Stimulated activated CD4-positive, alpha-beta T cell treated with anti-CD3 and anti-CD28 coated beads, Interleukin-1b, Interleukin-23, amount 100 ng/mL, for 4 hours (primary cell): ENCODE results near the gene MTX1.
A peak's percentile ranks its signal among the peaks of the same experiment; 100 is the strongest.
"Not testable (repeated sequence)": the region's sequence is repeated elsewhere in the genome, so short reads cannot be mapped to it uniquely, and the experiment has no call there.

ENCODE experiments used
- DNase-seq, 2 donors: peaks; one replicate each; pipeline ENCODE4 v3.0.0-alpha.2; 2020; ENCODE audit warnings: low read depth in 2 of 2

MTX1 gene

GRCh38 chr1:155207806-155208540 is 522 bp upstream of the MTX1 start, which contains the start of gene THBS3:
Gene THBS3 (minus strand): TSS chr1:155207897. CDS start chr1:155207876, 21 bp downstream.
- no peak for DNase-seq

GRCh38 chr1:155209312-155209721 is 822 bp downstream of the MTX1 start:
- no peak for DNase-seq

DNA sequence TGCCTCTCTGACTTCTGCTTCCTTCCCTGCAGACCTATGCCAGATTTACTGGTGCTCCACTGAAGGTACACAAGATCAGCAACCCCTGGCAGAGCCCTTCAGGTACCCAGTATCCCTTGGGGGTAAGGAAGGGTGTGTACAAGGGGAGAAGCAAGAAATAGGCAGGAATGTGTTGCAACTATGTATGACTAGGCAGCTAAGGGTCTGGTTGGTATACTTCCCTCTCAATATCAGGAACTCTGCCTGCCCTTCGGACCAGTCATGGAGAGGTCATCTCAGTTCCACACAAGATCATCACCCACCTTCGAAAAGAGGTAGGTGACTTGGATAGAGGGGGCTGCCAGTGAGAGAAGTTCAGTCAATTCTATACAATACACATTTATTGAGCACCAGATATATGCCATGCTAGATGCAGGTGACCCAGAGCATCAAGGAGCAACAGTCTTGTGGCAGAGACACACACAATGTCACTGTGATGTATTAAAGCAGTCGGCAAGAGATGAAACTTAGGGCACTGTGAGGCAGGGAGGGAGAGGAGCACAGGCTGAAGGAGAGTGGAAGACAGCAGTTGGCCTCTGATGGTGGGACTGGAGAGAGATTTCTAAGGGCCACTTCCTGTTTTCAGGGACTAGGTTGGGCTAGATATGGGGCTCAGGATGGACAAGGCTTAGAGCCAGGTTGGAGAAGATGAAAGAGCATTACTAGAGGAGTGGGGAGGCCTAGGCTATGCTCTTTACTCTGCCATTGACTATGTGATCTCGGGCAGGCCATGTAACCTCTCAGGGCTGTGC is 2.0 kb downstream of the MTX1 start:
- DNase-seq, result no peak

DNA sequence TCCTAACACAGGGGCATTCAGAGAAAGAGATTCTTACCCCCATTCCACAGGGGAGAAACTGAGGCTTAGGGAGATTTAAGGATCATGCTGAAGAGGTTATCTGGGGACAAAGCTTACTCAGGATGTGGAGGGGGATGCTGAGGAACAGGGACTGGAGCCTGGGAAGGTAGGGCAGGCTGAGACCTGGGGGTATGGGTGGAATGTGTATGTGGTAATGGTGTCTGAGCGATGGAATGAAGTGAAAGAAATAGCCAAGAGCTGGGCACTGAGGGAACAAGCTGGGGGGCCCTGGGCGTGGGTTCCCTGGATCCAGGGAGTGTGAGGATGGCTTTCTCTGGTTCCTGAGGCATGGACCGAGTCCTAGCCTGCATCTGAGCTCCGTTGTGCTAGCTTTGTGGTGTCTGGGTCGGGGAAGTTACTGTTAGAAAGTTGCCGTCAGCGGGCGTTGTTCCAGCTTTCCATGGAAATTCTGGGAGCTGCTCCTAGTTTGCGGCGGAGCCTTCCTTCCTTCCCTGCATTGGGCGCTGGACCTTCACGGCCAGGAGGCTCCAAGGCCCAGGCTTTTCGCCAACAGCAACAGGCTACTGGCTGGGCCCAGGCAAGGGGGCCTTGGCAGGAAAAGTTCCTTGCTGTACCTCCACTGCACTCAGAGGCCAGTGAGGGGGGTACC is 3.0 kb downstream of the MTX1 start:
- DNase-seq, result not testable (repeated sequence)

DNA sequence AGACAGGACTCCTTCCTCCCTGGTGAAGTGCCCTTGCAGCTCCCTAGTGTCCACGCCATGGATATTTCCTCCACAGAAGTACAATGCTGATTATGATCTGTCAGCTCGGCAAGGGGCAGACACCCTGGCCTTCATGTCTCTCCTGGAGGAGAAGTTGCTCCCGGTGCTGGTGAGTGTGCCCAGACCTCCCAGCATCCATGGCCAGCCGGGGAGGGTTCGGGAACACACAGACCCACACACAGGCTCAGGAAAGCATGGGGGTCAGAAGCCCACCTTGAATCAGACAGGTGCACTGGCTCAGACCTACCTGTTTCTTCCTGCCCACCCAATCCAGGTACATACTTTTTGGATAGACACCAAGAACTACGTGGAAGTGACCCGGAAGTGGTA is 3.6 kb downstream of the MTX1 start:
- DNase-seq, result not testable (repeated sequence)

GRCh38 chr1:155214702-155215101 is 6.2 kb downstream of the MTX1 start:
- DNase-seq, result not testable (repeated sequence)

DNA sequence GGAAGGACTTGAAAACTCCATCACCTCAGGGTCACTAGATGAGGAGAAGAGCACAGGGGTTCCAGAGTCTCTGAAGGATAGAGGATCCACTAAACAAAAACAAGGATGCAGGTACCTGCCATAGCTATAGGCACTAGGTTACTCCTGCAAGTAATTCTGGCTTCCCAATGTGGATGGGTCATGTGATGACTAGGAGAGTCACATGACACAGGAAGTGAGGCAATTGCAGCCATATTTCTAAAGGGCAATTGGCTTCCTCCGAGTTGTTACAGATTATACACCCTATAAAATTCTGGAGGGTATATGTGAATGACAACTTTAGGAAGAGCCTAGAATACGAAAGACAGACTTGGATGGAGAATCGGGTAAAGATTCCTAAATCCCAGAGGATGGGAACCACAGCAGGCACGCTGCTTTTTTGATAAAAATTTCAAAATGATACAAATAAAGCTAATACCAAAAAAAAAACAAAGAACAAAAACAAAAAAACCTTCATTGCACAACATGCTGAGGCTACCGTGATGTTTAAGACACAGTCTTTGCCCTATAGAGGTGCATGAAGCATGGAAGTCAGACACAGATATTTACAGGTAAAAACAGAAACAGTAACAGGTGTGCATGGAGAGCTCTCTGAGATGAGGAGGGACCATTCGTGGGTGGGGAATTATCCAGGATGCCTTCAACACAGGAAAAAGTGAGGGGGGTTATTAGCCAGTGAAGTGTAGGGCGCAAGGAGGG is 10.5 kb downstream of the MTX1 start:
- no peak for DNase-seq

DNA sequence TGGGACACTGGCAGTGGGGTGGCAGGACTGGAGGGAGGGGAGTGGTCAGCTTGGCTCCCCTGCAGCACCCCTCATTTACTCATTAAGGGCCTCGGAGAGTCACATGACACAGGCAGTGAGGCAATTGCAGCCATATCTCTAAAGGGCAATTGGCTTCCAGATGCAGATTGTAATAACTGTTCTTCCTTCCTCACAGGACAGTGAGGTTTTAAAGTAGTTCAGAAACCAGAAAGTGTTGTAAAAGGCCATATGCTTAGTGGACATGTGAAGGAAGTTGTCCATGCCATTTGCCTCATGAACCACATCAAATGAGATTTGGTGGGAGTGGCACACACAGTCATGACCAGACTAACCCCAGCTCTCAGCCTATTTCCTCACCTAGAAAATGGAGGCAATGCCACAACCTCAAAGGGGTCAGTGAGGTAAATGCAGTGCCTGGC is 11.1 kb downstream of the MTX1 start:
- DNase-seq, result no peak

GRCh38 chr1:155220211-155220965 is 11.9 kb downstream of the MTX1 start:
- not testable (repeated sequence) for DNase-seq

DNA sequence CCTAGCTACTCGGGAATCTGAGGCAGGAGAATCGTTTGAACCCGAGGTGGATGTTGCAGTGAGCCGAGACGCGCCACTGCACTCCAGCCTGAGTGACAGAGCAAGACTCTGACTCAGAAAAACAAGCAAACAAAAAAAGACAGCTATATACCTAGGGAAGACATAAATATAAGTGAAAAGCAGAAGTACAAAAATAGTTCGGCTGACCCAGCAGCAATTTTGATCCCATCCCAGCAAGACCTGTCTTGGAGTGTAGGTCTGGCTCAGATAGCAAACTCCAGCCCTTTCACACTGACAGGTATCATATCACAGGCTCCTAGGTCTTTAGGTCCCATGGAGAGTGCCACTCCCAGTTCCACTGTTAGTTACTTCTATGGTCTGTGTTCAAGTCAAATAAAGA is 14.6 kb downstream of the MTX1 start:
- DNase-seq, result no peak

GRCh38 chr1:155225404-155225759 is 16.9 kb downstream of the MTX1 start:
- not testable (repeated sequence) for DNase-seq

- DNase-seq, result peak; percentile 74 to 91
Measured at GRCh38 chr1:155226188-155226909, 17.9 kb downstream of the MTX1 start.

- peak in 1 of 2 donors; percentile 34 for DNase-seq
Measured at GRCh38 chr1:155226910-155227260, 18.4 kb downstream of the MTX1 start.

GRCh38 chr1:155227261-155228095 is 19.0 kb downstream of the MTX1 start:
- DNase-seq, result peak; percentile 98 to 100

DNA sequence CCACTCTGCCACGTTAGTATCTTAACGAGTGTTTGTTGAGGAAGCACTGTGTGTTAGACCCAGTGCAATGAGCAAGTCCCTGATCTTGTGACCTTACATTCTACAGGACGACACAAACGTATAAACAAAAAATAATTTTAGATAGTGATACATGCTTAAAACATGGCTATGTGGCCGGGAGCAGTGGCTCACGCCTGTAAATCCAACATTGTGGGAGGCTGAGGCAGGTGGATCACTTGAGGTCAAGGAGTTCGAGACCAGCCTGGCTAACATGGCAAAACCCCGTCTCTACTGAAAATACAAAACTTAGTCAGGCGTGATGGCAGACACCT is 19.6 kb downstream of the MTX1 start:
- DNase-seq, result no peak

- DNase-seq, result not testable (repeated sequence)
Measured at GRCh38 chr1:155231302-155231701, 22.8 kb downstream of the MTX1 start.

DNA sequence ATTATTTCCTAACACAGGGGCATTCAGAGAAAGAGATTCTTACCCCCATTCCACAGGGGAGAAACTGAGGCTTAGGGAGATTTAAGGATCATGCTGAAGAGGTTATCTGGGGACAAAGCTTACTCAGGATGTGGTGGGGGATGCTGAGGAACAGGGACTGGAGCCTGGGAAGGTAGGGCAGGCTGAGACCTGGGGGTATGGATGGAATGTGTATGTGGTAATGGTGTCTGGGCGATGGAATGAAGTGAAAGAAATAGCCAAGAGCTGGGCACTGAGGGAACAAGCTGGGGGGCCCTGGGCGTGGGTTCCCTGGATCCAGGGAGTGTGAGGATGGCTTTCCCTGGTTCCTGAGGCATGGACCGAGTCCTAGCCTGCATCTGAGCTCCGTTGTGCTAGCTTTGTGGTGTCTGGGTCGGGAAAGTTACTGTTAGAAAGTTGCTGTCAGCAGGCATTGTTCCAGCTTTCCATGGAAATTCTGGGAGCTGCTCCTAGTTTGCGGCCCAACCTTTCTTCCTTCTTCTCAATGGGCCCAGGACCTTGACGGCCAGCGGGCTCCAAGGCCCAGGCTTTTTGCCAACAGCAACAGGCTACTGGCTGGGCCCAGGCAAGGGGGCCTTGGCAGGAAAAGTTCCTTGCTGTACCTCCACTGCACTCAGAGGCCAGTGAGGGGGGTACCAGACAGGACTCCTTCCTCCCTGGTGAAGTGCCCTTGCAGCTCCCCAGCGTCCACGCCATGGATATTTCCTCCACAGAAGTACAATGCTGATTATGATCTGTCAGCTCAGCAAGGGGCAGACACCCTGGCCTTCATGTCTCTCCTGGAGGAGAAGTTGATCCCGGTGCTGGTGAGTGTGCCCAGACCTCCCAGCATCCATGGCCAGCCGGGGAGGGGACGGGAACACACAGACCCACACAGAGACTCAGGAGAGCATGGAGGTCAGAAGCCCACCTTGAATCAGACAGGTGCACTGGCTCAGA is 23.8 kb downstream of the MTX1 start:
- DNase-seq, result not testable (repeated sequence)

- not testable (repeated sequence) for DNase-seq
Measured at GRCh38 chr1:155233502-155233901, 25.0 kb downstream of the MTX1 start.
